ENCODE data around the gene PRTFDC1. TPM values are rescaled to one million over a fixed set of nuclear protein-coding genes. Genes with fewer than 3 reads are reported as not detected.
A peak's percentile ranks its signal among the peaks of the same experiment; 100 is the strongest.

The PRTFDC1 gene
- total RNA-seq (ENCODE audit: unreplicated experiment): 14.4 TPM
- long read RNA-seq, partial matches to known transcripts: 0 of 2 reads
- long read RNA-seq, other reads (novel, unspliced or antisense): 1 of 2 reads

- peak within 1 kb of the TSS; percentile 83 for H3K4me3 Mint-ChIP-seq (ENCODE audit: unreplicated experiment)
- H3K9me3 Mint-ChIP-seq (ENCODE audit: unreplicated experiment): peaks cover 14% of the 10 kb centered on the region
- no peaks in the 10 kb centered on the region for H3K36me3 Mint-ChIP-seq (ENCODE audit: unreplicated experiment)
- peaks cover 24% of the 10 kb centered on the region for H3K4me1 Mint-ChIP-seq (ENCODE audit: low read depth, unreplicated experiment)
- TF ChIP-seq CTCF (IDR thresholded peaks at IDR 0.05; ENCODE audit: partially characterized antibody, unreplicated experiment): no peak
- H3K27me3 Mint-ChIP-seq (ENCODE audit: unreplicated experiment): peaks cover 8% of the 10 kb centered on the region
- DNase-seq: peak; percentile 74
- H3K27ac Mint-ChIP-seq (ENCODE audit: unreplicated experiment): peak within 1 kb of the TSS; percentile 88
Measured at GRCh38 chr10:24952143-24952706, at the start of gene PRTFDC1. Gene PRTFDC1 (minus strand): TSS chr10:24952606. CDS start chr10:24952575, 31 bp downstream.

- H3K4me1 Mint-ChIP-seq (ENCODE audit: low read depth, unreplicated experiment): no peaks in the 10 kb centered on the region
- no peak for TF ChIP-seq CTCF (IDR thresholded peaks at IDR 0.05; ENCODE audit: partially characterized antibody, unreplicated experiment)
- no peak overlapping the region for H3K4me3 Mint-ChIP-seq (ENCODE audit: unreplicated experiment)
- H3K9me3 Mint-ChIP-seq (ENCODE audit: unreplicated experiment): no peaks in the 10 kb centered on the region
- H3K36me3 Mint-ChIP-seq (ENCODE audit: unreplicated experiment): no peaks in the 10 kb centered on the region
- peaks cover 3% of the 10 kb centered on the region for H3K27me3 Mint-ChIP-seq (ENCODE audit: unreplicated experiment)
- no peak overlapping the region for H3K27ac Mint-ChIP-seq (ENCODE audit: unreplicated experiment)
- no peak for DNase-seq
Measured at GRCh38 chr10:24998044-24998443, 45.6 kb upstream of the PRTFDC1 start.

GRCh38 chr10:24995072-24995471, 42.7 kb upstream of the PRTFDC1 start:
- no peak for TF ChIP-seq CTCF (IDR thresholded peaks at IDR 0.05; ENCODE audit: partially characterized antibody, unreplicated experiment)
- Mint-ChIP-seq H3K4me1 (ENCODE audit: low read depth, unreplicated experiment) (no peaks in the 10 kb centered on the region), H3K36me3 (ENCODE audit: unreplicated experiment) (no peaks in the 10 kb centered on the region), H3K4me3 (ENCODE audit: unreplicated experiment) (no peak overlapping the region), H3K9me3 (ENCODE audit: unreplicated experiment) (no peaks in the 10 kb centered on the region), H3K27me3 (ENCODE audit: unreplicated experiment) (peaks cover 3% of the 10 kb centered on the region), H3K27ac (ENCODE audit: unreplicated experiment) (no peak overlapping the region)
- no peak for DNase-seq

- peaks cover 3% of the 10 kb centered on the region for H3K9me3 Mint-ChIP-seq (ENCODE audit: unreplicated experiment)
- H3K27me3 Mint-ChIP-seq (ENCODE audit: unreplicated experiment): peaks cover 3% of the 10 kb centered on the region
- no peak overlapping the region for H3K27ac Mint-ChIP-seq (ENCODE audit: unreplicated experiment)
Measured at GRCh38 chr10:24993237-24993958, 41.0 kb upstream of the PRTFDC1 start.

More at GRCh38 chr10:24993237-24993958, 41.0 kb upstream of the PRTFDC1 start:
- H3K4me1 Mint-ChIP-seq (ENCODE audit: low read depth, unreplicated experiment): no peaks in the 10 kb centered on the region
- no peaks in the 10 kb centered on the region for H3K36me3 Mint-ChIP-seq (ENCODE audit: unreplicated experiment)
- TF ChIP-seq CTCF (IDR thresholded peaks at IDR 0.05; ENCODE audit: partially characterized antibody, unreplicated experiment): no peak
- DNase-seq: no peak
- H3K4me3 Mint-ChIP-seq (ENCODE audit: unreplicated experiment): no peak overlapping the region

Data from glutamatergic neuron (in vitro differentiated cells).